Renal pelvis (tissue), 4 donors: Measurements from ENCODE around the gene CCNE1. TPM values are rescaled to one million over a fixed set of nuclear protein-coding genes. Genes with fewer than 3 reads are reported as not detected.

Experiments
- DNase-seq: peaks from one replicate; pipeline ENCODE4 v3.0.0-alpha.2; 2013
- polyA plus RNA-seq, 3 donors: library from polyadenylated mRNA; unstranded; fragments of 120-200 nt; gene quantifications; one replicate each; pipeline ENCODE4 v1.2.1, GENCODE V29; 2013; ENCODE audit not compliant: insufficient read length in 3 of 3

CCNE1 gene
- polyA plus RNA-seq, 3 donors, result 8.8 to 9.9 (median 9.7) TPM

DNA sequence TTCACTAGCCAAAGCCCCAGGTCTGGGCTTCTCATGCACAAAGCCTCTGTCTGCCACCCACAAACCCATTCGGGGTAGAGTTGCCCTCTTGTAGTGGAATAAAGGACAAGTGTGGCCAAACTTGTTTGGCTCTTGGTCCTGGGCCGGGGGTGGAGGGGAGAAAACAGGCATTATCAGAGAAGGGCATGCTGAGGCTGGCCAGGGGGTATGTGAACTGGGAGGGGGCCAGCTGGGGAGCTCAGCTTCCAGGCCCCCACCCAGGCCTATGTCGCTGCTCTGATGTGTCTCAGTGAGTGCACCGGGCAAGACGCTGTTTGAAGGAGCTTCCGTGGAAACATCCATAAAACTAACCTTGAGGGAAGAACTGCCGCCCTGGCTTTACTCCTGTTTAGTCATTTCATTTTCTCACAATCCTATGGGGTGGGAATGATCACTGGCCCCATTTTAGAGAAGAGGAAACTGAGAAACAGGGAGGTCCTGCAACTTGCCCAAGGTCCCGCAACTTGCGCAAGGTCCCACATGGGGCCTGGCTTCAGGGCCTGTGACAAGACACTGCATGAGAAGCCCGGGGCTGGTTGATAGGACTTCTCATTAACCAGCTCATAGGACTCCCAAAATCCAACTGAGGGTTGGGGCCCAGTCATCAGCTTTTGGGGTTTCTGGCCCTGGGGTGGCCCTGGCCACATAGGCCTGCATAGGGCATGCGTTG, 30.8 kb downstream of the CCNE1 start:
- no peak for DNase-seq

DNA sequence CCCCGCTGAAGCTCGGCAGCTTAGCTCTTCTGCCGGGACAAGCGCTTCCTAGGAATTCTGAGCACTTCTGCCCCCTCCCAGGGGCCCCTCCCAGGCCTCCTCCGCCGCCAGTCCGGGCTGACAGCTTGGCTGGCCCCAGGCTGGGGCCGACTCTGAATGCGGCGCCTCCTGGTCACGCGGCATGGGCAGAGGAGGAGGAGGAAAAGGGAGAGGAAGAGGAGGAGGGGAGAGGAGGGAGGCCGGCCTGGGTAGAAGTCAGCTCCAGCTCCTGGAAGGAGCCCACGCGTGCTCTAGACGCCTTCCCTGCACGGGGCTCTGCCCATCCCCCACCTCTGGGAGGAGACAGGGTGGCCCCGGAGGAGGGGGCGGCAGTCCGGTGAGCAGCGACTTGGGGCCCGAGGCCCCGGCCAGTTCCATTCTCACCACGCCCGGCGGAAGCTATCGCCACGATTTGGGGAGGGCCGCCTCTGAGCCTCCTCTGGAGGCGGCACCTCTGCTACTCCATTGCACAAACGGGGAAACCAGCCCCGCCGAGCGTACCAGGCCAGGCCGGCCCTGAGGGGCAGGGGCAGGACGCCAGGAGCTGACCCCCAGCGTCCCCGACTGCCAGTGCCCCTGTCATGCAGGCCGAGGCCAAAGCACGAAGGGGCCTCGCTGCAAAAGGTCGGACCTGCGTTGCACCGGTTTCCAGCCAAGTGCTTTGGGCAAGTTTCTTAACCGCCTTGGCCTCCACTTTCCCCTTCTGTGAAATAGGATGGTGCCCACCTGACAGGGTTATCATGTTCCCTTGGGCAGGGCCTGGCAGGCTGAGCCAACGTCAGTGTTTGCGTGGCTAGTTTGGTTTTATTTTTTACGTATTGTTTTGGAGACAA, 31.6 kb downstream of the CCNE1 start:
- DNase-seq, result peak; percentile 57

DNA sequence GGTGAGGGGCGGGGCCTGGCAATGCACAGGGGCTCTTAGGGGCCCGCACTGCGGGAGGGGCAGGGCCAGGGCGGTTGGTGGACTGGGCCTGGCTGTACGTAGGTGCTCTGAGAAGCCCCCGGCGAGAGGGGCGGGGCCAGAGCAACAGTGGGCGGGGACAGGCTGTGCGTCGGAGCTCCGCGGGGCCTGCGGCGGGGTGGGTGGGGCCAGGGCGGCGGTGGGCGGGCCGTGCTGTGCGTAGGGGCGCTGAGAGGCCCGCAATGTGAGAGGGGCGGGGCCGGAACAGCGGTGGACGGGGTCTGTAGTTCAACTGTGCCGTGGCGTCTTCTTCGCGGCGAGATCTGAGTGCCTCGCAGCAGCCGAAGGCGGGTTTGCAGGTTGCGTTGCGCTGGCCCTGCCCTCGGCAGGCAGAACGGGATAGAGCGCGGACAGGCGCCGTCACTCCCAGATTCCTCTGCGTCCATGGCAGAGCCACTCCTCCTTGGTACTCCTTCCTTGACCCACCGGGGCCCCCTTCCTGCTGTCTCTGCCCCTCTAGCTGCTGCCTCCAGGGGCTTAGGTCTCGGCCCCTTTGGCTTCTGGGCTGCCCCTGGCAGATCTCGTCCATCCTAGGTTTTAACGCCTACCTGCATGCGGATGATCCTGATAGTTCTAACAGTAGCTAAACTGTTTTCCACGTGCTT, 33.2 kb downstream of the CCNE1 start:
- DNase-seq, result peak; percentile 93

DNA sequence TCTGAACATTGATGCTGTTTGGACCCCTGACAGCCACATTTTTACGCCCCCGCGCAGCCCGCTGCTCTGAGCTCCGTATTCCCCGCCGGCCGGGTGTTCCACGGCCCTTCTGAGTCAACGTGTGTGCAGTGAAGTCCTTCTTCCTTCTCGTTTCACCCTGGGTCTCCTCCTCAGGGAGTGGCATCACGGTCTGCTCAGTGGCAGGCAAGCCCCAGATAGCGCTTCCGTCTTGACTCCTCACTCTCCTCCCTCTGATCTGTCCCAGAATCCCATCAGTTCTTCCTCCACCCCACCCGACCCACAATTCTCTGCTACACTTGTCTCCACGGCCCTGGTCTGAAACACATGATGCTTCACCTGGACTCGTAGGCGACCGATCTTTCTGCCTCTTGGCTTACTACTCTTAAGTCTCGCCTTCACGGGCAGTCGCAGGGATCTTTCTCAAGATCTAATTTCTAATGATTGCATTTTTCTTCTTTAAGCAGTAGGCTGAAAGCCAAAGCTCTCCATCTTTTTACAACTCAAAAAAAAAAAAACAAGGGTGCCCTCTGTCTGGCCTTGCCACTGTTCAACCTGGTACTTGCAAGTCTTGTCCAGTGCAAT, 33.9 kb downstream of the CCNE1 start:
- DNase-seq, result no peak

DNA sequence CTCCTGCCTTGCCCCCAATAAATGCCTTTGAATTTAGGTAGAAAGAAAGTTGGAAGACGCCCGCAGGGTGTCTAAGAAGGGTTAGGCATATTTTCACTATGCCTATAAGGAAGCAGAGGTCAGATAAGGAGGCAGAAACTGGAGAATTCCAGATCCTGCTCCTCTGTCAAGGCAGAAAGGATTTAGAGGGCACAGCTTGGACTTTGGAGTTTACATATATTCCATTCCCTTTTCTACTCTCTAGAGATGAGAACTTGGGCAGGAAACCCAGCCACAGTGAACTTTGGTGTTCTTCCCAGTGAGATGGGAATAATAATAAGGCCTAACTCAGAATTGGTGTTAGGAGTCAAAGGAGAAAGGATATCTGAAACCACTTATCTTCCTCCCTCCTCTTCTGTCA, 37.4 kb downstream of the CCNE1 start:
- no peak for DNase-seq

DNA sequence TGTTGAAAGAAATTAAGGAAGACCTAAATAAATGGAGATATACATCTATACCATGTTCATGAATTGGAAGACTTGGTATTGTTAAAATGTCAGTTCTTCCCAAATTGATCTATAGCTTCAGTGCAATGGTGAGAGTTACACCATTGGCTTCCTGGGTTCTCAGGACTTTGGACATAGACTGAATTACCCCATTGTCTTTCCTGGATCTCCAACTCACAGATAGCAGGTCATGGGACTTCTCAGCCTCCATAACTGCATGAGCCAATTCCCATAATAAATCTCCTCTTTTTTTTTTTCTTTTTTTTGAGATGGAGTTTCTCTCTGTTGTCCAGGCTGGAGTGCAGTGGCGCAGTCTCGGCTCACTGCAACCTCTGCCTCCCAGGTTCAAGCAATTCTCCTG, 38.7 kb downstream of the CCNE1 start:
- DNase-seq, result no peak

DNA sequence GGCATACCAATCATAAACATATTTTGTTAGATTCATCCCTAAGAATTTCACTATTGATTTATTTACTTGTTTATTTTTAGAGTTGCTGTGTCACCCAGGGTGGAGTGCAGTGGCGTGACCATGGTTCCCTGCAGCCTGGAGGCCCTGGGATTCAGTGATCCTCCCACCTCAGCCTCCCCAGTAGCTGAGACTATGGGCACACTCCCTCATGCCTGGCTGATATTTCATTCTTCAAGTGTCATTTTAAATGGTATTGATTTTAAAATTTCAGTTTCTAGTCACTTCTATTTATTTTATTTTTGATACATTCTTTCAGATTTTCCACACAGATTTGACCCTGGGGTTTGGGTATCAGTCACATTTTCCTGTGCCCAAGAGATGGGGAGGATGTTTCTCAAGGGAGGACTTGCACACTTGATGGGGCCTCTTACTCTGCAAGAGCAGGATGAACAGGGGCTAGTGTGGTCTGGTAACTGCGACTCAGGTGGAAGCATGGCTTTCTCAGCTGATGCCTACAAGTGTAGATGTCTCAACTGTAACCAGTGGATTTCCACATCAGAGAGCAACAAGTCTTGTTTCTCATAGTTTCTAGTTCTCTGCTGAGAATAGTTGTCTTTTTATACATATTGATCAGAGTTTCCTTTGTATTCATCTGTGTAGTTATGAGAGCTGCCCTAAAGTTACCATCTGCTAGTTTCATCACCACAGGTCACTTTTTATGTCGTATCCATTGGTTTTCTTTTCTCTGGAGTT, 40.2 kb downstream of the CCNE1 start:
- DNase-seq, result no peak

DNA sequence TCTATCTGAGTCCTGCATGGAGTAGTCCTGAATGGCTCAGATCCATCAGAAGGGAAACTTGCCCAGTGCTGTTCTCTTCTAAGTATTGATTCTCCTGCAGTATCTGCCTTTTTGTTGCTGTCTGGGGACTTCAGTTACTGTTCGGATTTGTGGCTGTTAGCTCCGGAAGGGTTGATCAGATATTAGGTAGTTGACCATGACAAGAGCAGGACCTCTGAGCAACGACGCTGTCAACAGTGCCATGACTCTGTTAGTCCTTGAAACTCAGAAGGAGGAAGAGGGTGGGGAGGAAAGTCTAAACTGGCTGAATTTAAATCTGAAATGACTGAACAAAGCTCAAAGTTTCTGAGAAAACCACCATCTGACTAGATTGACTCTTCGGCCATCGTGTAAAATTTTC, 42.2 kb downstream of the CCNE1 start:
- DNase-seq, result no peak

DNA sequence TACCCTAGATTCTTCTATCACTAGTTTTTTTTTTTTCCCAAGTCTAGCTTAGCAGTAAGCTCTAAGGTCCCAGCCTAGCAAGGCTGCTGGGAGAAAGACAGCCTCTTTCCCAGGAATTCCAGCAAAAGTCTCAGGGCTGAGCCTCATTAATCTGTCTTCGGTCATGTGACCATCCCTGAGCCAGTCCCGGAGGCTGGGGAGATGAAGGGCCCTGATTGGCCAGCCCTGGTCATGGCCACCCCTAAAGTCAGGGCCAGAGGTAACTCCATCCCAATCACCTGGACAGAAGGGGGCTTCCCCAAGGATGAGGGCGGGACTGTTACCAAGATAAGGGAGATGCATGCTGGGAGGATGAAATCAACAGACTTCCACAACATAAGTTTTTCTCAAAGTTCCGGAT, 43.3 kb downstream of the CCNE1 start:
- DNase-seq, result no peak

DNA sequence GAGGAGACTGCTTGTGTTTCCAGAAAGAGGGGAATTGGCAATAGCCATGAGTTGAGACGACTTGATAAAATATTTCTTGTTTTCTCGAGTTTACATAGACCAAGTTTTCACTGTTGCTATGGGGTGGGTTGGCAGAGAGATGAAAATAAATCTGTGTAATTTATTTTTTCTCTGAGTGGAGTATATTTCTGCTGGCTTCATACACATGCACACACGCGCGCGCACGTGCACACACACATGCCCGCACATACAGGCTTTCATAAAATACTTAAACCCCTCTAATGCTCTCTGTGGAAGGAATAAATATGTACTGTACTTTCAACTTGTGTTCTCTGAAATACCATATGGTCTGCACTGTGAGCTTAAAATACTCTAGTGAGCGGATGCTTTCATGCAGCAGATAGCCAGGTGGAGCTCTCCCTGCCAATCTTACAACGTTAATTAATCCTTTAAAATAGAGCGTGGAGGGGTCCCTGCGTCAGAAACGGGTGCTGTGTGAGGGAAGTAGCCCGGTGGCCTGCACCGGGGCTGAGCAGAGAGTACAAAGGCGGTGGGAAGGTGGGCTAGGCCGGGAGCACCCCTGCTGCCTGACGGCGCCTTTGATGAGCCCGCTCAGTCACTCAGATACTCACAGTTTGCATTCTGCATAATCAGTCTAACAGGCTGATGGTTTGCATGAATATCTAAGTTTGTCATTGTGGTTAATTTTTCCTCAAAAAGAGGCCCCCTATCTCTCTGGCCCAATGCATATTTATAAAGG, 44.1 kb downstream of the CCNE1 start:
- DNase-seq, result no peak

DNA sequence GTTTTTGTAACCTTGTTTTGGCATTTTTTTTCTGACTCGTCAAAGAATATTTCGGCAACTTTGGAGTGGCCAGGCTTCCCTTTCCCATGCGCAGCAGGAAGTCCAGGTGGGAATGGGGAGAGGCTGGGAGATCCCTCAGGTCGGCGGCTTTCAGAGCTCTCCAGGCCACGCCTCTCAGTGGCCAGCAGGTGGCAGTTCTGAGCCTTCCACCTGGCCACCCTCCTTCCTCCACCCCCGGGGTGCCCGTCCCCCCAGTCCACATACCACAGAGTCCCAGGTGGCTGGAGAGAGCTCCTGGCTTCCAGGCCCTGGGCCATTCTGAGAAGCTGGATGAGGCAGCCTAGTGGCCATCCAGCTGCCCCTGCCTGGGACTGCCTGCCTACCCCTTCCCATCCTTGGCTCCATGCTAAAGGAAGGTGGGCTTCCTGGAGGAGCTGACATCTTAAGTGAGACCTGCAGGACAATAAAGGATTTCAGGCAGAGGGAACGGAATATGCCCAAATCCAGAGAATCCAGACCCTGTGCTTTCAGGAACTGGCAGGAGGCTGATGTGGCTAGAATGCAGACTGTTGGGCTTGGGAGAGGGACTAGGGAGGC, 46.3 kb downstream of the CCNE1 start:
- DNase-seq, result no peak

DNA sequence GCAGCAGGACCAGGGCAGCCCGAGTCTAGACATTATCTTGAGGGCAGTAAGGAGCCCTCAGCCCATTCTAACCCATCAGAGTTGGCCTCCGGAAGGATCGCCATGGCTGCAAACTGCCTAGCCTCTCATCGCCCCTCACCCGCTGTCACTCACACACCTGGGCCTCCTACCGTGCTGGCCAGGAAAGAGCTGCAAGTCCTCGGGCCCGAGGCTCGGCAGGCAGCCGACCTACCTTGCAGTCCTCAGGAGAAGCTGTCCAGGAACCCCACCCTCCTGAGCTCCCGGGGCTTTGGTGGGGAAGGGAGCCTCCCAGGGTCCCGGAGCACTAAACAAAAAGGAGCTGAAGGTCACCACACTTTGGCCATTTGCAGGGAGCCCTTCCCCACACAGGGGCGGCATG, 46.8 kb downstream of the CCNE1 start:
- DNase-seq, result no peak

DNA sequence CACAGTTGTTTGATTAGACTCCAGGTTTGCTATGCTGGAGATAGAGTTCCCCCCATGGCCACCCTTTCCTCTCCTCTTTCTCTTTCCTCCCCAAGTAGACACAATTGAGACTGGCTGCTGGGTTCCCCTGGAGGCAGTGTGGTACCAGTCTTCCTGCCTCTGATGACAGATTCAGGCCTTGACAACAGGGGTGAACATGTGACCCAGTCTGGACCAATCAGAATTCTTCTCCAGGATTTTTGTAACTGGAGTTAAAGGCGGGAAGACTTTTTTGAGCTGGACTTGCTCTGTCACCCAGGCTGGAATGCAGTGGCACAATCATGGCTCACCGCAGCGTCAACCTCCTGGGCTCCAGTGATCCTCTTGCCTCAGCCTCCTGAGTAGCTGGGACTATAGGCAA, 48.7 kb downstream of the CCNE1 start:
- no peak for DNase-seq

DNA sequence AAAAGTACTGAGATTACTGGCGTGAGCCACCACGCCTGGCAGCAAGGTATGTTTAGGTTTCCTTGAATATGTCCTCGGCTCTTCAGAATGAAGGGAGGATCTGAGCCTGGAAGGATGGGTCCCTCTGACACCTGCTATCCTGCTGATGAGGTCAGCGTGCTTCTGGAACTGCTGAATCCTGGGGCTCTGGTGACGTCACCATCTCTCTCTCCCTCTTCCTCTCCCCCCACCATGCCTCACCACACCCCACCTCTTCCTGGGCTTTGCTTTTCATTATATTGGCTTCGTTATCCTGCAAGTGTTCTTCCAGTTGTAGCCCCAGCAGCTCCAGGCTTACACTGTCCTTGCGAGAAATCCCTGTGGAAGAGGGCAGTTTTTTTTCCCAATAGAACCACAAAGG, 49.8 kb downstream of the CCNE1 start:
- no peak for DNase-seq

DNA sequence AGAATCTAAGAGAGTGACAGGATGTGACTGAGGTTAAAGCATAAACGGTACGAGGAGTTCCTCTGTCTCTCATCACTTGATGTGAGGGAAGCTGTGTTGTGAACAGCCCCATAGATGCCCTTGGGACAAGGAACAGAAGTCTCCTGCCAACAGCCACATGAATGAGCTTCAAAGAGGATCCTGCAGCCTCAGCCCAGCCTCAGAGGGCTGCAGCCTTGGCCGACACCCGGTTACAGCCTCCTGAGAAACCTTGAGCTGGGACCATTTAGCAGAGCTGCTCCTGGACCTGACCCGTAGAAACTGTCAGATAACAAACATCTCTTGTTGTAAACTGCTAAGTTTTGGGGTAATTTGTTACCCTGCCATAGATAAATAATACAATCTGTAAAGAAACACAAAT, 54.2 kb downstream of the CCNE1 start:
- no peak for DNase-seq

DNA sequence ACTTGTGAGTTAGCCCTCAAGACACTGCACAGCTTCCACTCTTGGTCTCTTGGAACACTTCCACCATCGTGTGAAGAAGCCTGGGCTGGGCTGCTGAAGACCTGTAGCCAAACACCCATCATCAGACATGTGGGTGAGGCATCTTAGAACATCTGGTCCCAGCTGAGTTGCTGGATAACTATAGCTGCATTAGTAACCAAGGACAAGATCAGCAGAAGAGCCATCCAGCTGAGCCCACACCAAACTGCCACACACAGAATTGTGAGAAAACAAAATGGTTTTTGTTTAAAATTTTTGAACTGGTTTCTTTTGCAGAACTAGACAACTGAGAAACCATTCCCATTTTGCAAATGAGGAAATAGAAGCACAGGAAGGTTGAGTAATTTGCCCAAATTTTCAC, 56.2 kb downstream of the CCNE1 start:
- no peak for DNase-seq

DNA sequence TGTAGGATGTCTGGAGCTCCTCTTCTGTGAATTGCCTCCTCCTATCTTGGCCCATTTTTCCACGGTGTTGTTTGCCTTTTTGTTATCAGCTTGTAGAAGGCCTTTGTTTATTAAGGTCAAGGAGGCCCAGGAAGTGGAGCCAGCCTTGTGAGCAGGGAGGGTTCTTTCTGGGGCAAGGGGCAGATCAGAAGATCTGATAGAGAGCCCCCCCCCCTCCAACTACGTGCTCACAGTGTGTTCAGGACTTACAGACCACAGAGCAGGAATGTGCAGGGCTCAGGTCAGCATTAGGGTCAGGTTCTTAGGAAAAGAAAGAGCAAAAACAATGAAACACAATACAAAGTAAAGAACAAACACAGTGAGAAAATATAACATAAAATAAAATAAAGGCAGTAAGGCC, 59.4 kb downstream of the CCNE1 start:
- DNase-seq, result no peak

DNA sequence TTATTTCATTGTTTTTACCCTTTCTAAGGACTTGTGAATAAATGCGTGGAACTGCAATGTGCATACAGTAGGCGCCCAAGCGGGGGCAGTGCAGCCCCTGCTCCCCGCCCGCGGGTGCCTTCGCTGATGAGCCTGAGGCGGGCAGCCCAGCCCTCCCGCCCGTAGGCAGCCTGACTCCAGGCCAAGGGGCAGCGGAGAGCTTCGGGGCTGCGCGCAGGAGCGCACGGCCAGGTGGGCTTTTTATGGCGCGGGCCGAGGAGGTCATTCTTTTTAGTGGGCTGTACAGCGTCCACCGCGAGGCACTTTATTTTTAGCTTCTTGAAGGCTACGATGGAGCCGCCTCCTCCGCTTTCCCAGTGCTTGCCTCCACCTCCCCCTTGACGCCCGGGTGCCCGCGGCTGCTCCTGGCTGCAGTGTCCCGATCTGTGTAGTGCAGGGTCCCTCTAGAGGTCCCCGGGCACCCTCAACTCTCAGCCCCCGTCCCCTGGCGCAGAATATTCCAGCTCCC, 60.5 kb downstream of the CCNE1 start:
- DNase-seq, result no peak

DNA sequence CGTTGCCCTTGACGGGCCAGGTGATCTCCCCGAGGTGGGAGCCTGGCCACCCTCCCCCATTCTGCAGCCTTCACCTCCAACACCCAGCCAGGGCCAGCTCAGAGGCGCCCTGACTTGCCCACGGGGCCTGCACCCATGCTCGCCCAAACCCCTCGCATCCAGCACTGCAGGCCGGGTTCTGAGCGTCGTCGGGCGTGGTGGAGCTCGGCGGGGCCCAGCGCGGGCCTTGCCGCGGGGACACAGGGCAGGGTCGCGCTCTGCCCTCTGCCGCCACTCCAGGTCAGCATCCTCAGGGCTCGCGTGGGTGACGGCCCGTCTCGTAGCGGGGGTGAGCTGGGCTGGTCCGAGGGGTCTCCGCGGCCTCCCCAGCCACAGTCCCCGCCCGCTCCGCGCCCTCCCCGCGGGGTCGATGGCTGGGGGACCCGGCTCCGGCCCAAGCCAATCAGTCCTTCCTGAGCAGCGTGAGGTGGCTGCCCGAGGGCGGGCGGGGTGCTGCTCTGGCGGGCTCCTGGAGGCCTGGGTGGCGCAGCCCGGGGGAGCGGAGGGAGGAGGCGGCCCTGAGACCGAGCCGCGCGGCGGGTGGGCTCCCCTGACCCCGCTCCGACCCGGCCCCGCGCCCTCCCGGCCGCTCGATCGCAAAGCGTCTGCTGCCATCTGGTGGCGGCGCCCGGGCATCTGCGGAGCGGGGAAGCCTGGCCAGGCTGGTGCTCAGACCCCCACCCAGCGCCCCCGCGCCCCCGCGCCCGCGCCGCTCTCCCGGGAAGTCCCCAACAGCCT, 61.4 kb downstream of the CCNE1 start:
- DNase-seq, result no peak
